ENCODE measurements around the gene C9orf50. TPM values are rescaled to one million over a fixed set of nuclear protein-coding genes. Genes with fewer than 3 reads are reported as not detected.

Gene C9orf50
- total RNA-seq, 2 experiments from 2014 or later = not detected

DNA sequence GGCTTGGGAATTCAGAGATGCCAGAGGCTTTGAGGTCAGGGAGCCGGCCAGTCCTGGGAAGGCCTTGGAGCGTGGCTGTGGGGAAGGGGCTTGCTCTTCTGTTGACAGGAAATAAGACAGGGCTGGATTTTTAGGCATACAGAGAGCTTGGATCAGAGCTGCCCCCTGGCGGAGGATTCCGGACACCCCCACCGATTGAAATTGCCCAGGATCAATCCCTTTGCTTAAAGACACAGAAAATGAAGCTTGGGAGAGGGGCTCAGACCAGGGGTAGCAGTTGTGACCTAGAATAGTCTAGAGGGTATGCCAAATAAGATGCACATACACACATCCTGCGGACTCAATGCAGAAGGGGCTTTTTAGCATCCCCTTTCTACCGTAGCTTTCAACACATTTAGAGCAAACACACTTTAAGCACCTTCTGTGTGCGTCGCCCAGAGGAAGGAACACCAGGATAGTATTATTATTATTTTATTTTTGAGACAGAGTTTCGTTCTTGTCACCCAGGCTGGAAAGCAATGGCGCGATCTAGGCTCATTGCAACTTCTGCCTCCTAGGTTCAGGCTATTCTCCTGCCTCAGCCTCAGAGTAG lies 3.4 kb upstream of the C9orf50 start:
- CTCF ChIA-PET = interaction anchor here (0.6 to 6.6 kb wide), 34 partner anchors 9 to 511 kb away, joined by 3 to 112 read pairs (median 4); partner anchors contain the start of gene ASB6

GRCh38 chr9:129623331-129623730 lies 2.4 kb upstream of the C9orf50 start:
- Mint-ChIP-seq H3K36me3 (ENCODE audit: low read depth) (peaks cover 12% of the 10 kb centered on the region), H3K9me3 (no peaks in the 10 kb centered on the region), H3K27ac (no peak overlapping the region), H3K27me3 (peaks cover 25% of the 10 kb centered on the region), H3K4me3 (no peak overlapping the region), H3K4me1 (peaks cover 40% of the 10 kb centered on the region)
- ChIA-PET CTCF (interaction anchor here (0.6 to 6.6 kb wide), 13 partner anchors 8 to 1782 kb away, joined by 3 to 112 read pairs (median 9); partner anchors contain the start of genes ASB6 and IER5L), POLR2A (interaction anchor here (3.3 to 4.3 kb wide), 2 partner anchors 16 to 484 kb away, joined by 34 to 44 read pairs; partner anchors contain the start of gene ASB6)
- no peak for DNase-seq

More for the DNA sequence above, 3.4 kb upstream of the C9orf50 start:
- H3K9me3 Mint-ChIP-seq = no peaks in the 10 kb centered on the region
- H3K36me3 Mint-ChIP-seq (ENCODE audit: low read depth) = peaks cover 12% of the 10 kb centered on the region
- peaks cover 19% of the 10 kb centered on the region for H3K27me3 Mint-ChIP-seq
- H3K4me1 Mint-ChIP-seq = peaks cover 44% of the 10 kb centered on the region
- H3K4me3 Mint-ChIP-seq = peak overlapping the region; percentile 31
- POLR2A ChIA-PET = interaction anchor here (1.0 to 4.3 kb wide), 11 partner anchors 13 to 513 kb away, joined by 3 to 44 read pairs (median 4); partner anchors contain the start of genes ASB6 and PTPA
- H3K27ac Mint-ChIP-seq = peak overlapping the region; percentile 64
- peak; percentile 78 for DNase-seq

- DNase-seq = no peak
- ChIA-PET POLR2A (interaction anchor here (1.0 to 1.6 kb wide), 2 partner anchors 480 to 489 kb away, joined by 4 to 5 read pairs; no protein-coding TSS in a partner anchor), CTCF (interaction anchor here (0.6 to 1.3 kb wide), 5 partner anchors 9 to 488 kb away, joined by 3 to 6 read pairs (median 4); no protein-coding TSS in a partner anchor)
- Mint-ChIP-seq H3K27me3 (peaks cover 35% of the 10 kb centered on the region), H3K4me3 (no peak overlapping the region), H3K27ac (no peak overlapping the region), H3K4me1 (peaks cover 19% of the 10 kb centered on the region), H3K36me3 (ENCODE audit: low read depth) (peaks cover 3% of the 10 kb centered on the region), H3K9me3 (no peaks in the 10 kb centered on the region)
Observed at GRCh38 chr9:129619787-129620668, 873 bp downstream of the C9orf50 start.

- CTCF ChIA-PET = interaction anchor here (0.6 to 0.8 kb wide), 4 partner anchors 445 to 486 kb away, joined by 3 read pairs; no protein-coding TSS in a partner anchor
- Mint-ChIP-seq H3K27ac (no peak overlapping the region), H3K27me3 (peaks cover 35% of the 10 kb centered on the region), H3K4me3 (no peak overlapping the region), H3K4me1 (peaks cover 7% of the 10 kb centered on the region), H3K36me3 (ENCODE audit: low read depth) (peaks cover 3% of the 10 kb centered on the region), H3K9me3 (no peaks in the 10 kb centered on the region)
- peak; percentile 41 for DNase-seq
- POLR2A ChIA-PET = no interaction called here
Observed at GRCh38 chr9:129617167-129617566, 3.7 kb downstream of the C9orf50 start.

DNA sequence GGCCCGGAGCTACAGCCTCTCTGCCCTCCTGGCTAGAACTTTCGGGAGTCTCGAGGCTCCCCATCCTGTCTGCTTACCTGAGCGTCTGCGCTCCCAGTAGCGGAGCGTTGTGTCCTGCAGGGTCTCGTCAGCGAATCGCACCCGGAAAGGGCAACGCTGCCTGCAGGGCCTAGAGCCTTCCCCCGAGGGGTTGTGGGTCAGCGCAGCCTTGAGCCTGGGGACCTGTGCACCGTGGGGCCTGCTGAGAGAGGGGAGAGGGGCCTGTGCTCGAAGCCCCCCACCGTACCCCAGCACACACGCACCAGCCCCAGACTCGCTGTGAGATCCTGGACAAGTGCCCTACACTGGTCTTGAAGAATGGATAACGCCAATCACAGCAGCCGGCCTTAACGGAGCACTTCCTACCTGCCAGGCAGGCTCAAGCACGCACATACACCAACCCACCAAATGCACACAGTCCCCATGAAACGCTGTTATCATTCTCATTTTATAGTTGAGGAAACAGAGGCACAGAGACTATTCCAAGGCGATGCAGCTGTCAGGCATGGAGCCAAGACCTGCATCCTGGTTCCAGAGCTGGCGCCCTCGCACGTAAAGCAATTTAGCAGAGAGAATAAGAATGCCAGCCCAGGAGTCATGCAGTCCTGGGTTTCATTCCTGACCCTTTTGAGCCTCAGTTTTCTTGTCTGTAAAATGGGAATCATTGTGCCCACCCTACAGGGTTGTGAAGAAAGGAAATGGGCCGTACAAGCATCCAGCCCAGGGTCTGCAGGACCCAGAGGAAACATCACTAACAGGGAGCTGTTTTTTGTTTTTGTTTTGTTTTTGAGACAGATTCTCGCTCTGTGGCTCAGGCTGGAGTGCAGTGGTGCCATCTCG lies 5.3 kb downstream of the C9orf50 start:
- POLR2A ChIA-PET = no interaction called here
- Mint-ChIP-seq H3K27me3 (peaks cover 22% of the 10 kb centered on the region), H3K4me1 (peaks cover 11% of the 10 kb centered on the region), H3K9me3 (no peaks in the 10 kb centered on the region), H3K36me3 (ENCODE audit: low read depth) (peaks cover 3% of the 10 kb centered on the region), H3K27ac (no peak overlapping the region), H3K4me3 (no peak overlapping the region)
- CTCF ChIA-PET = interaction anchor here (3.7 kb wide), 1 partner anchor 9 kb away, joined by 18 read pairs; the partner anchor contains the start of gene NTMT1
- no peak for DNase-seq

DNA sequence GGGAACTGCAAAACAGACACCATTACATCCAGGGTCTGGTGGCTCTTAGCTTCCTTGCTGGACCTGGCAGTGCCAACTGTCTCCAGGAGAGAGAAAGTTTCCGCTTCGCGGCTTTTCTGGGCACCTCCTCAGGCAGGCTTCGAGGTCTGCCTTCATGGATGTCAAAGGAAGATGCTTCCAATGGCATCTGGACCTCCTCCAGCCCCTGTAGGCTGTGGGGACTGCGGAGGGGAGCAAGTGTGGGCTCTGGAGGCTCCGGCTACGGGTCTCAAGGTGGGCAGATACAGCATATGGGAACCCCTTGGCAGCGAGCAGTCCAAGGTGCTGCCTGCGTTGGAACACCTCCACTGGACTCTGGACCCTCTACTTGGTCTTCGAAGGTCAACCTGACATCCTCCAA lies 6.0 kb downstream of the C9orf50 start:
- Mint-ChIP-seq H3K27ac (no peak overlapping the region), H3K4me1 (peaks cover 12% of the 10 kb centered on the region), H3K9me3 (no peaks in the 10 kb centered on the region), H3K27me3 (peaks cover 22% of the 10 kb centered on the region), H3K36me3 (ENCODE audit: low read depth) (peaks cover 3% of the 10 kb centered on the region), H3K4me3 (no peak overlapping the region)
- ChIA-PET POLR2A (no interaction called here), CTCF (interaction anchor here (1.4 to 3.7 kb wide), 2 partner anchors 10 to 476 kb away, joined by 4 to 18 read pairs; partner anchors contain the start of gene NTMT1)
- DNase-seq = no peak

- H3K4me1 Mint-ChIP-seq = peaks cover 17% of the 10 kb centered on the region
- no peak overlapping the region for H3K27ac Mint-ChIP-seq
- H3K36me3 Mint-ChIP-seq (ENCODE audit: low read depth) = no peaks in the 10 kb centered on the region
- DNase-seq = no peak
- no peaks in the 10 kb centered on the region for H3K9me3 Mint-ChIP-seq
- ChIA-PET CTCF (interaction anchor here (0.8 to 3.7 kb wide), 5 partner anchors 11 to 482 kb away, joined by 3 to 18 read pairs (median 4); partner anchors contain the start of gene NTMT1), POLR2A (no interaction called here)
- no peak overlapping the region for H3K4me3 Mint-ChIP-seq
- H3K27me3 Mint-ChIP-seq = peaks cover 12% of the 10 kb centered on the region
Observed at GRCh38 chr9:129613520-129614175, 7.3 kb downstream of the C9orf50 start.

- Mint-ChIP-seq H3K9me3 (no peaks in the 10 kb centered on the region), H3K27ac (no peak overlapping the region), H3K36me3 (ENCODE audit: low read depth) (no peaks in the 10 kb centered on the region), H3K27me3 (peaks cover 7% of the 10 kb centered on the region), H3K4me3 (no peak overlapping the region), H3K4me1 (peaks cover 22% of the 10 kb centered on the region)
- DNase-seq = no peak
- ChIA-PET CTCF (interaction anchor here (1.0 to 3.7 kb wide), 5 partner anchors 12 to 482 kb away, joined by 3 to 31 read pairs (median 17); partner anchors contain the start of gene NTMT1), POLR2A (no interaction called here)
Observed at GRCh38 chr9:129612815-129613519, 7.9 kb downstream of the C9orf50 start.

GRCh38 chr9:129612123-129612522 lies 8.8 kb downstream of the C9orf50 start:
- peaks cover 30% of the 10 kb centered on the region for H3K4me1 Mint-ChIP-seq
- no peaks in the 10 kb centered on the region for H3K9me3 Mint-ChIP-seq
- ChIA-PET CTCF (interaction anchor here (0.9 to 2.7 kb wide), 6 partner anchors 13 to 481 kb away, joined by 3 to 31 read pairs (median 12); partner anchors contain the start of gene NTMT1), POLR2A (no interaction called here)
- H3K27ac Mint-ChIP-seq = no peak overlapping the region
- no peaks in the 10 kb centered on the region for H3K36me3 Mint-ChIP-seq (ENCODE audit: low read depth)
- no peak overlapping the region for H3K4me3 Mint-ChIP-seq
- DNase-seq = no peak
- no peaks in the 10 kb centered on the region for H3K27me3 Mint-ChIP-seq

DNA sequence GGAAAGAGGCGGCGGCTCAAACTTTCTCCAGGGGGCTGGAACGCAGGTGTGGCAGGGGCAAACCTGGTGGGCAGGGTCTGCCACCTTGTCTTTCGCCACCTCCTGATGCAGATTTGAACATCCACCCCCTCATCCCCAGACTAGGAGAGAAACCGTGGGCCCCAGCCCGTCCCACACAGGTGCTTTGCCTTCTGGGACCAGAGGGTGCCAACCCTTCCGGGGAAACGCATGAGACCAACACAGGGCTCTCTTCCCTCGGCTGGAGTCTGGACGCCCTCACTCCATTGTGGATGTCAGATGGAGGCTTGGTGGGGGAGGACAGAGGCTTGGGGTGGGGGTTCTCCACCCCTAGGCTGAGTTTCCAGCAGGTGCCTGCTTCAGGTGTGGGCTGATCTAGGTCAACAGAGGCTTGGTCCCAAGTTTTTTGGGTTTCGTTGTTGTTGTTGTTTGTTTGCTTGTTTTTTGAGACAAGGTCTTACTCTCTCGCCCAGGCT lies 9.5 kb downstream of the C9orf50 start:
- DNase-seq = no peak
- Mint-ChIP-seq H3K4me3 (no peak overlapping the region), H3K36me3 (ENCODE audit: low read depth) (no peaks in the 10 kb centered on the region), H3K9me3 (no peaks in the 10 kb centered on the region), H3K27me3 (no peaks in the 10 kb centered on the region), H3K27ac (no peak overlapping the region), H3K4me1 (peaks cover 37% of the 10 kb centered on the region)
- ChIA-PET CTCF (interaction anchor here (0.6 to 2.7 kb wide), 12 partner anchors 9 to 485 kb away, joined by 3 to 31 read pairs (median 4); partner anchors contain the start of genes IER5L and NTMT1), POLR2A (interaction anchor here (1.0 to 1.1 kb wide), 2 partner anchors 13 to 473 kb away, joined by 4 to 5 read pairs; no protein-coding TSS in a partner anchor)
